ENCODE data around the gene JCAD.

JCAD gene

GRCh38 chr10:30073767-30074060 is 14.3 kb upstream of the JCAD start:
- no peak for DNase-seq

- DNase-seq = no peak
Observed at GRCh38 chr10:30073045-30073766, 13.8 kb upstream of the JCAD start.

- DNase-seq = no peak
Observed at GRCh38 chr10:30072068-30072467, 12.7 kb upstream of the JCAD start.

GRCh38 chr10:30070001-30070685 is 10.8 kb upstream of the JCAD start:
- no peak for DNase-seq

- no peak for DNase-seq
Observed at GRCh38 chr10:30068492-30069223, 9.3 kb upstream of the JCAD start.

- no peak for DNase-seq
Observed at GRCh38 chr10:30063099-30063498, 3.7 kb upstream of the JCAD start.

- DNase-seq = no peak
Observed at GRCh38 chr10:30062582-30062981, 3.2 kb upstream of the JCAD start.

- no peak for DNase-seq
Observed at GRCh38 chr10:30062090-30062489, 2.7 kb upstream of the JCAD start.

- DNase-seq = no peak
Observed at GRCh38 chr10:30058570-30059132, 735 bp downstream of the JCAD start.

GRCh38 chr10:30057894-30058556 is 1.4 kb downstream of the JCAD start:
- DNase-seq = no peak

- no peak for DNase-seq
Observed at GRCh38 chr10:30057421-30057841, 2.0 kb downstream of the JCAD start.

- DNase-seq = no peak
Observed at GRCh38 chr10:30056767-30057355, 2.5 kb downstream of the JCAD start.

- no peak for DNase-seq
Observed at GRCh38 chr10:30056281-30056680, 3.1 kb downstream of the JCAD start.

- no peak for DNase-seq
Observed at GRCh38 chr10:30055226-30055662, 4.1 kb downstream of the JCAD start.

GRCh38 chr10:30052062-30052461 is 7.3 kb downstream of the JCAD start:
- DNase-seq = no peak

- no peak for DNase-seq
Observed at GRCh38 chr10:30051220-30051619, 8.2 kb downstream of the JCAD start.

GRCh38 chr10:30050411-30050810 is 9.0 kb downstream of the JCAD start:
- no peak for DNase-seq

GRCh38 chr10:30048768-30049517 is 10.4 kb downstream of the JCAD start:
- DNase-seq = no peak

- no peak for DNase-seq
Observed at GRCh38 chr10:30047924-30048531, 11.4 kb downstream of the JCAD start.

- DNase-seq = no peak
Observed at GRCh38 chr10:30047430-30047829, 12.0 kb downstream of the JCAD start.

GRCh38 chr10:30046476-30046875 is 12.9 kb downstream of the JCAD start:
- DNase-seq = no peak

GRCh38 chr10:30045961-30046360 is 13.4 kb downstream of the JCAD start:
- DNase-seq = no peak
